SK-N-SH (cell line): Measurements from ENCODE around the gene LTC4S. TPM values are rescaled to one million over a fixed set of nuclear protein-coding genes. Genes with fewer than 3 reads are reported as not detected.

Experiments used
- CTCF ChIA-PET: fragments of 300-600, 350-600 bp; formaldehyde crosslinking; extraction: SDS; loops from one replicate; lab custom pipeline; 2021; lab: Yijun Ruan, JAX
- POLR2A ChIA-PET: fragments of 350-600 bp; sonication (Branson Sonifier 250); formaldehyde crosslinking; extraction: SDS; loops from one replicate; lab custom pipeline; 2020; ENCODE audit warnings: antibody characterized with exemption, inconsistent platforms; lab: Yijun Ruan, JAX
- DNase-seq: peaks from one replicate; pipeline ENCODE4 v3.0.0; 2012
- H2AFZ ChIP-seq: fragments of 200-600 bp; sonication (generic); 2 replicates; pipeline ENCODE4 v1.8.1; 2016; ENCODE audit warnings: antibody characterized with exemption, mild to moderate bottlenecking, low read depth
- H3F3A ChIP-seq: fragments of 200-600 bp; sonication (generic); replicated peaks from 2 replicates; pipeline ENCODE3; 2016; ENCODE audit warnings: antibody characterized with exemption, mild to moderate bottlenecking; ENCODE audit not compliant: insufficient read depth
- H3K27ac ChIP-seq, 2 experiments: fragments of 200-500 bp in 1 of 2; fragments of 200-600 bp in 1 of 2; sonication (Bioruptor generic) in 1 of 2; sonication (generic), shearing (Covaris generic) in 1 of 2; 2 replicates each; pipeline versions ENCODE4 v1.5.1 to v1.6.1; 2014 to 2016; ENCODE audit warnings: low read depth in 2 of 2, inconsistent platforms in 1 of 2, low read length in 1 of 2, mild to moderate bottlenecking in 1 of 2, mixed read lengths in 1 of 2
- H3K27me3 ChIP-seq: fragments of 200-600 bp; sonication (generic), shearing (Covaris generic); 2 replicates; pipeline ENCODE4 v1.6.1; 2016; ENCODE audit warnings: mixed run types; ENCODE audit not compliant: insufficient read depth
- H3K36me3 ChIP-seq, 2 experiments: fragments of 200-500 bp in 1 of 2; fragments of 200-600 bp in 1 of 2; sonication (Bioruptor generic) in 1 of 2; sonication (generic) in 1 of 2; replicated peaks in 1 of 2; 2 replicates each; pipeline versions ENCODE3 to v1.5.1; 2014 to 2016; ENCODE audit warnings: low read length in 1 of 2, mild to moderate bottlenecking in 1 of 2; ENCODE audit not compliant: insufficient read depth in 2 of 2, control insufficient read depth in 1 of 2
- H3K4me1 ChIP-seq, 2 experiments: fragments of 200-500 bp in 1 of 2; fragments of 200-600 bp in 1 of 2; sonication (Bioruptor generic) in 1 of 2; sonication (generic), shearing (Covaris generic) in 1 of 2; 2 replicates each; pipeline versions ENCODE4 v1.5.1 to v1.6.1; 2014 to 2016; ENCODE audit warnings: low read depth in 1 of 2, low read length in 1 of 2, mixed run types in 1 of 2; ENCODE audit not compliant: insufficient read depth in 2 of 2, control insufficient read depth in 1 of 2
- H3K4me2 ChIP-seq: fragments of 200-600 bp; sonication (generic), shearing (Covaris generic); 2 replicates; pipeline ENCODE4 v1.6.1; 2017; ENCODE audit warnings: mixed run types
- H3K4me3 ChIP-seq, 2 experiments: fragments of 200-500 bp in 1 of 2; fragments of 200-600 bp in 1 of 2; sonication (Bioruptor generic) in 1 of 2; sonication (generic), shearing (Covaris generic) in 1 of 2; 2 replicates each; pipeline versions ENCODE4 v1.5.1 to v1.8.1; 2014 to 2016; ENCODE audit warnings: low read depth in 2 of 2, inconsistent platforms in 1 of 2, low read length in 1 of 2, mild to moderate bottlenecking in 1 of 2, mixed read lengths in 1 of 2, moderate library complexity in 1 of 2
- H3K79me2 ChIP-seq: fragments of 200-600 bp; sonication (generic); 2 replicates; pipeline ENCODE4 v1.8.1; 2017; ENCODE audit warnings: mild to moderate bottlenecking; ENCODE audit not compliant: insufficient read depth
- H3K9ac ChIP-seq: fragments of 200-600 bp; sonication (generic); 2 replicates; pipeline ENCODE4 v1.6.1; 2017; ENCODE audit warnings: mixed run types
- H3K9me2 ChIP-seq: fragments of 200-600 bp; sonication (generic); 2 replicates; pipeline ENCODE4 v1.6.1; 2017; ENCODE audit warnings: mixed run types
- H3K9me3 ChIP-seq: fragments of 200-600 bp; sonication (generic); 2 replicates; pipeline ENCODE4 v1.6.1; 2017; ENCODE audit warnings: mixed run types, mild to moderate bottlenecking, moderate library complexity
- H4K20me1 ChIP-seq: fragments of 200-600 bp; sonication (generic); 2 replicates; pipeline ENCODE4 v1.6.1; 2017; ENCODE audit warnings: mild to moderate bottlenecking, mixed run types; ENCODE audit not compliant: insufficient read depth
- CHD2 ChIP-seq: fragments of 150-350 bp; IDR thresholded peaks from 2 replicates; pipeline ENCODE4 v1.6.1; 2018; ENCODE audit warnings: low read length; ENCODE audit not compliant: partially characterized antibody
- CTCF ChIP-seq: fragments of 200-600 bp; sonication (generic); IDR thresholded peaks from 2 replicates; pipeline ENCODE4 v1.6.1; 2017; ENCODE audit warnings: antibody characterized with exemption, mild to moderate bottlenecking, moderate library complexity
- ELF1 ChIP-seq: IDR thresholded peaks from 2 replicates; pipeline ENCODE4 v1.4.0; 2012
- EP300 ChIP-seq, 2 experiments: IDR thresholded peaks; 2 replicates each; pipeline versions ENCODE4 v1.4.0 to v1.6.1; 2012; ENCODE audit warnings: borderline replicate concordance in 1 of 2, low read depth in 1 of 2, low read length in 1 of 2
- GABPA ChIP-seq: IDR thresholded peaks from 2 replicates; pipeline ENCODE4 v1.4.0; 2012; ENCODE audit warnings: low read depth, mild to moderate bottlenecking
- GATA2 ChIP-seq: sonication (generic); formaldehyde crosslinking; IDR thresholded peaks from 2 replicates; pipeline ENCODE4 v1.5.0; 2020; ENCODE audit warnings: mild to moderate bottlenecking, missing genetic modification reagents
- JUND ChIP-seq: IDR thresholded peaks from 2 replicates; pipeline ENCODE4 v1.4.0; 2012
- MAX ChIP-seq: IDR thresholded peaks from 2 replicates; pipeline ENCODE4 v1.4.0; 2012; ENCODE audit warnings: low read depth
- MEF2A ChIP-seq: IDR thresholded peaks from 2 replicates; pipeline ENCODE4 v1.4.0; 2012; ENCODE audit warnings: low read depth, borderline replicate concordance
- NRF1 ChIP-seq: IDR thresholded peaks from 2 replicates; pipeline ENCODE4 v1.6.1; 2012; ENCODE audit warnings: low read depth, mild to moderate bottlenecking, low read length
- PBX3 ChIP-seq: IDR thresholded peaks from 2 replicates; pipeline ENCODE4; 2012
- REST ChIP-seq: IDR thresholded peaks from 2 replicates; pipeline ENCODE4 v1.6.1; 2012; ENCODE audit warnings: mild to moderate bottlenecking, low read depth, low read length, moderate library complexity
- RXRA ChIP-seq: IDR thresholded peaks from 2 replicates; pipeline ENCODE4 v1.4.0; 2012; ENCODE audit warnings: low read depth, mild to moderate bottlenecking, borderline replicate concordance
- SIN3A ChIP-seq: IDR thresholded peaks from 2 replicates; pipeline ENCODE4 v1.6.1; 2012; ENCODE audit warnings: low read depth, mild to moderate bottlenecking, low read length, moderate library complexity, borderline replicate concordance
- TAF1 ChIP-seq: IDR thresholded peaks from 2 replicates; pipeline ENCODE4 v1.6.1; 2012; ENCODE audit warnings: low read depth, mild to moderate bottlenecking, low read length, moderate library complexity, borderline replicate concordance
- ZBTB33 ChIP-seq: IDR thresholded peaks from 2 replicates; pipeline ENCODE4 v1.4.0; 2012; ENCODE audit warnings: low read depth, borderline replicate concordance
- WGBS: methylation state at CpG from one replicate; pipeline ENCODE4 v1.1.6; 2017; ENCODE audit warnings: low lambda C conversion rate; 5-methylcytosine and 5-hydroxymethylcytosine counted together
- polyA plus RNA-seq, 3 experiments: library from polyadenylated mRNA; depleted of rRNA; stranded (reverse); fragments of >200 nt; gene quantifications; 2 replicates each; pipeline ENCODE4 v1.2.3, GENCODE V29; 2012

Gene LTC4S
- polyA plus RNA-seq, 1 of the 3 experiments (the other 2 are of a cell fraction): 0.43 TPM

GRCh38 chr5:179816796-179817469 lies 23.1 kb downstream of the LTC4S start:
- no peak for TF ChIP-seq CHD2
- TF ChIP-seq MEF2A: no peak
- TF ChIP-seq ELF1: no peak
- no peak for TF ChIP-seq TAF1
- TF ChIP-seq GATA2: no peak
- no peak for TF ChIP-seq CTCF
- TF ChIP-seq SIN3A: no peak
- TF ChIP-seq, all 33 proteins: peak for 0
- H3F3A ChIP-seq: peaks cover 10% of the 10 kb centered on the region
- H3K4me3 ChIP-seq: no peak overlapping the region
- no peak overlapping the region for H3K9ac ChIP-seq
- no peak overlapping the region for H2AFZ ChIP-seq
- ChIA-PET CTCF (no interaction called here), POLR2A (no interaction called here)
- no peaks in the 10 kb centered on the region for H3K27me3 ChIP-seq
- peaks cover 5 to 15% of the 10 kb centered on the region in 2 experiments for H3K36me3 ChIP-seq
- 85% methylated on average over 40 of the region's 72 CpGs for WGBS
- DNase-seq: no peak
- no peak overlapping the region for H3K27ac ChIP-seq
- no peaks in the 10 kb centered on the region for H3K9me2 ChIP-seq
- H3K79me2 ChIP-seq: peaks cover 17% of the 10 kb centered on the region
- H3K9me3 ChIP-seq: no peaks in the 10 kb centered on the region
- H3K4me2 ChIP-seq: no peak overlapping the region
- peaks cover 14 to 27% of the 10 kb centered on the region in 2 experiments for H3K4me1 ChIP-seq
- H4K20me1 ChIP-seq: peaks cover 9% of the 10 kb centered on the region

- Histone ChIP-seq H3K27me3 (no peaks in the 10 kb centered on the region), H3K9ac (no peak overlapping the region), H3K9me3 (no peaks in the 10 kb centered on the region), H3K4me3 (no peak overlapping the region), H3K27ac (peak overlapping the region in 1 of 2 experiments; percentile 94; a peak in 1 of 4 replicates), H3K4me1 (peaks cover 16 to 32% of the 10 kb centered on the region in 2 experiments), H3K9me2 (no peaks in the 10 kb centered on the region), H4K20me1 (peaks cover 15% of the 10 kb centered on the region), H3F3A (peaks cover 10% of the 10 kb centered on the region), H2AFZ (no peak overlapping the region), H3K79me2 (peaks cover 23% of the 10 kb centered on the region), H3K36me3 (peaks cover 6 to 13% of the 10 kb centered on the region in 2 experiments), H3K4me2 (no peak overlapping the region)
- ChIA-PET POLR2A (no interaction called here), CTCF (no interaction called here)
- 98% methylated on average over 7 of the region's 8 CpGs for WGBS
- DNase-seq: no peak
- TF ChIP-seq RXRA: no peak
- TF ChIP-seq NRF1: no peak
- no peak for TF ChIP-seq GABPA
- no peak for TF ChIP-seq JUND
- TF ChIP-seq REST: no peak
- TF ChIP-seq CTCF: no peak
- TF ChIP-seq PBX3: no peak
- TF ChIP-seq ZBTB33: no peak
- TF ChIP-seq MAX: no peak
- no peak for TF ChIP-seq EP300 (IDR thresholded peaks at IDR 0.05; ENCODE audit: borderline replicate concordance in 1 of 2, low read depth in 1 of 2, low read length in 1 of 2)
Observed at GRCh38 chr5:179817470-179817840, 23.7 kb downstream of the LTC4S start.
